Fibroblast of pulmonary artery (primary cell): ENCODE data around the gene ACKR2.

Experiments used
- DNase-seq: peaks from one replicate; pipeline ENCODE4 v3.0.0-alpha.2; 2010; ENCODE audit warnings: low read depth
- H3K4me3 ChIP-seq: replicated peaks from 2 replicates; pipeline ENCODE4 v1.5.1; 2011; ENCODE audit warnings: low read depth, mild to moderate bottlenecking, control low read depth, low read length, moderate library complexity
- CTCF ChIP-seq: IDR thresholded peaks from 2 replicates; pipeline ENCODE4 v1.5.1; 2011; ENCODE audit warnings: mild to moderate bottlenecking, control low read depth, low read length, inconsistent platforms; ENCODE audit errors: missing control alignments

ACKR2 gene

GRCh38 chr3:42887084-42887483, 77.8 kb downstream of the ACKR2 start:
- TF ChIP-seq CTCF: no peak
- DNase-seq: no peak

GRCh38 chr3:42891042-42891441, 81.8 kb downstream of the ACKR2 start:
- H3K4me3 ChIP-seq: no peak overlapping the region

More at GRCh38 chr3:42887084-42887483, 77.8 kb downstream of the ACKR2 start:
- H3K4me3 ChIP-seq: no peak overlapping the region

GRCh38 chr3:42892169-42892568, 82.9 kb downstream of the ACKR2 start:
- TF ChIP-seq CTCF: no peak
- DNase-seq: peak; percentile 14
- no peak overlapping the region for H3K4me3 ChIP-seq

More at GRCh38 chr3:42891042-42891441, 81.8 kb downstream of the ACKR2 start:
- DNase-seq: no peak
- no peak for TF ChIP-seq CTCF

- no peak for DNase-seq
- H3K4me3 ChIP-seq: no peak overlapping the region
- no peak for TF ChIP-seq CTCF
These were observed 83.6 kb downstream of the ACKR2 start for GRCh38 chr3:42892807-42893206.

GRCh38 chr3:42894698-42895579, 85.7 kb downstream of the ACKR2 start:
- no peak overlapping the region for H3K4me3 ChIP-seq
- DNase-seq: no peak
- TF ChIP-seq CTCF: no peak

GRCh38 chr3:42895580-42895868, 86.3 kb downstream of the ACKR2 start:
- no peak overlapping the region for H3K4me3 ChIP-seq
- no peak for TF ChIP-seq CTCF
- no peak for DNase-seq
